BJ (cell line): ENCODE data around the gene SORL1. TPM values are rescaled to one million over a fixed set of nuclear protein-coding genes. Genes with fewer than 3 reads are reported as not detected.

Experiments used
- CTCF ChIA-PET: fragments of 350-600 bp; formaldehyde crosslinking; extraction: SDS; loops from one replicate; lab custom pipeline; 2021; ENCODE audit warnings: antibody characterized with exemption, inconsistent platforms; lab: Yijun Ruan, JAX
- POLR2A ChIA-PET: fragments of 300-600 bp; sonication (Branson Sonifier 250); formaldehyde crosslinking; extraction: SDS; loops from one replicate; lab custom pipeline; 2021; ENCODE audit warnings: antibody characterized with exemption; lab: Charles Lee
- DNase-seq: peaks from one replicate; pipeline ENCODE4 v3.0.0-alpha.2; 2011; ENCODE audit warnings: low read depth
- H3K27me3 ChIP-seq: 2 replicates; pipeline ENCODE4 v1.6.0; 2011; ENCODE audit warnings: low read length; ENCODE audit not compliant: control insufficient read depth, insufficient read depth
- H3K36me3 ChIP-seq: 2 replicates; pipeline ENCODE4 v1.5.1; 2011; ENCODE audit warnings: low read length; ENCODE audit not compliant: control insufficient read depth, insufficient read depth
- H3K4me3 ChIP-seq: 2 replicates; pipeline ENCODE4 v1.5.1; 2011; ENCODE audit warnings: low read depth, mild to moderate bottlenecking, control low read depth, low read length
- CTCF ChIP-seq: IDR thresholded peaks from 2 replicates; pipeline ENCODE4 v1.5.1; 2011; ENCODE audit warnings: low read depth, mild to moderate bottlenecking, control low read depth, inconsistent platforms, low read length, moderate library complexity; ENCODE audit not compliant: insufficient read depth
- polyA plus RNA-seq: library from polyadenylated mRNA; depleted of rRNA; stranded (reverse); fragments of >200 nt; gene quantifications from 2 replicates; pipeline ENCODE4 v1.2.3, GENCODE V29; 2011

The SORL1 gene
- polyA plus RNA-seq, 1 experiment = 1.4 TPM

GRCh38 chr11:121583825-121584224 is 131.7 kb downstream of the SORL1 start:
- Histone ChIP-seq H3K4me3 (no peak overlapping the region), H3K36me3 (no peaks in the 10 kb centered on the region), H3K27me3 (no peaks in the 10 kb centered on the region)
- TF ChIP-seq CTCF = no peak
- DNase-seq = no peak
- ChIA-PET CTCF (no interaction called here), POLR2A (no interaction called here)

- no peak overlapping the region for H3K4me3 ChIP-seq
- DNase-seq = no peak
- H3K27me3 ChIP-seq = no peaks in the 10 kb centered on the region
- no peaks in the 10 kb centered on the region for H3K36me3 ChIP-seq
- CTCF ChIA-PET = no interaction called here
- POLR2A ChIA-PET = no interaction called here
- no peak for TF ChIP-seq CTCF
These were observed 134.6 kb downstream of the SORL1 start for GRCh38 chr11:121586750-121587149.

GRCh38 chr11:121587182-121587581 is 135.1 kb downstream of the SORL1 start:
- no peak for TF ChIP-seq CTCF
- POLR2A ChIA-PET = no interaction called here
- H3K27me3 ChIP-seq = no peaks in the 10 kb centered on the region
- no peaks in the 10 kb centered on the region for H3K36me3 ChIP-seq
- no peak overlapping the region for H3K4me3 ChIP-seq
- DNase-seq = no peak
- CTCF ChIA-PET = no interaction called here

GRCh38 chr11:121588747-121589146 is 136.6 kb downstream of the SORL1 start:
- no peak for TF ChIP-seq CTCF
- no peak for DNase-seq
- H3K27me3 ChIP-seq = no peaks in the 10 kb centered on the region
- no peaks in the 10 kb centered on the region for H3K36me3 ChIP-seq
- POLR2A ChIA-PET = no interaction called here
- no peak overlapping the region for H3K4me3 ChIP-seq
- CTCF ChIA-PET = interaction anchor here (1.1 kb wide), 1 partner anchor 269 kb away, joined by 3 read pairs; no protein-coding TSS in a partner anchor

GRCh38 chr11:121589946-121590537 is 137.9 kb downstream of the SORL1 start:
- no peaks in the 10 kb centered on the region for H3K36me3 ChIP-seq
- POLR2A ChIA-PET = no interaction called here
- CTCF ChIA-PET = interaction anchor here (1.2 to 3.4 kb wide), 7 partner anchors 56 to 346 kb away, joined by 3 to 34 read pairs (median 5); partner anchors contain the start of genes SORL1 and SORL1-AS1
- no peaks in the 10 kb centered on the region for H3K27me3 ChIP-seq
- DNase-seq = no peak
- TF ChIP-seq CTCF = no peak
- no peak overlapping the region for H3K4me3 ChIP-seq
